ENCODE data around the gene MARCHF5. TPM values are rescaled to one million over a fixed set of nuclear protein-coding genes. Genes with fewer than 3 reads are reported as not detected.

Gene MARCHF5
- total and polyA plus RNA-seq, 2 of the 8 experiments (the other 6 are each of a cell fraction or from before 2014, with no cell fraction given): 8.7 to 26.8 TPM

GRCh38 chr10:92363498-92363897 is 72.5 kb downstream of the MARCHF5 start (continued):
- TF ChIP-seq CHD7 (IDR thresholded peaks at IDR 0.05; ENCODE audit: insufficient replicate concordance, low read length): no peak
- TF ChIP-seq RXRA (IDR thresholded peaks at IDR 0.05; ENCODE audit: insufficient read depth, low read depth, low read length): no peak
- TF ChIP-seq SIX5 (IDR thresholded peaks at IDR 0.05; ENCODE audit: low read depth, low read length): no peak
- TF ChIP-seq SIRT6 (IDR thresholded peaks at IDR 0.05; ENCODE audit: low read length): no peak
- TF ChIP-seq RAD21 (IDR thresholded peaks at IDR 0.05 in 1 of 2, conservative IDR thresholded peaks at IDR 0.05 in 1 of 2; ENCODE audit: low read depth in 2 of 2, low read length in 2 of 2): no peak
- no peak for TF ChIP-seq CHD1 (IDR thresholded peaks at IDR 0.05; ENCODE audit: low read depth, low read length)
- TF ChIP-seq POLR2A (IDR thresholded peaks at IDR 0.05; ENCODE audit: control extremely low read depth in 1 of 2, low read depth in 2 of 2, low read length in 2 of 2): no peak
- TF ChIP-seq TEAD4 (IDR thresholded peaks at IDR 0.05; ENCODE audit: low read depth, low read length): no peak

All from H1 (cell line).